GM18511 (cell line): ENCODE data around the gene ARHGDIG.

Experiments
- ATAC-seq: cut with Tn5 transposase; IDR thresholded peaks from one replicate; pipeline ENCODE4 v1.9.1; 2021; ENCODE audit warnings: mild to moderate bottlenecking, moderate library complexity; ENCODE audit not compliant: unreplicated experiment

Gene ARHGDIG

DNA sequence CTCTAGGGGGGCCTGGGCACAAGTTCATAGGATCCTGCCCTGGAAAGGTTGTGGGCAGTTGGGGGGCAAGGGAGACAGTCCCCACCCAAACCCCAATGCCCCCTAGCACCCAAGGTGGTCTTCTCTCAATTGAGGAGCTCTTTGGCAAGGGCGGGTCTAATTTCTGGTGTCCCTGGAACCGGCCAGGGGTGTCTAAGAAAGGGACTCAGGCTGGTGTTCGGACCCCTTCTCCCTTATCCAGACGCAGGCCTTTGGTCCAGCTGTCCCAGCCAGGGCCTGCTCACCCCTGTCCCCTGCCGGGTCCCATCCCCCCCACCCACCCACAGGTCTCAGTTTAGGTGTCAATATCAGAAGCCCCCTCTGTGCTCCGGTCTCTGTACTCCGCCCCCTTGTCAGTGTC, 860 bp upstream of the ARHGDIG start:
- no peak for ATAC-seq

DNA sequence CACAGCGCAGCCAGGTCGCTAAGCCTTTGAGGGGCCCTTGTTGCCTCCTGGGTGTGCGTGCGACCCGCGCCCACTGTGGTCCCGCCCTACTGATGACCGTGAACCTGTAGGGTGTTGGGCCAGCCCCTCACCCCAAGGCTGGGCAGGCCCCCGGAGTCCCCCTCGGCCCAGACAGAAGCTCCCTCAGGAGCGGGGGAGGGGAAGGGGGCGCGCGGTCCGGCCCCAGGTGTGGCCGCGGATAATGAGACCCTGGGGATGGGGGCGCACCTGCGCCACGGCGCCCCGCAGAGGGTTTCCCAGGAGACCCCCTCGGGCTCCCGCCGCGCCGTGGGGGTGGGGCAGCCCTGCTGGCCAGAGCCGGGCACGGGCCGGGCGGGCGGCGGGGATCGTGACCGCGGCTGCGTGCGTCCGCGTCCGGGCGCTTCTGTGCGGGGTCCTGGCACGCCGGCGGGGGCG, 358 bp upstream of the ARHGDIG start:
- ATAC-seq = no peak

DNA sequence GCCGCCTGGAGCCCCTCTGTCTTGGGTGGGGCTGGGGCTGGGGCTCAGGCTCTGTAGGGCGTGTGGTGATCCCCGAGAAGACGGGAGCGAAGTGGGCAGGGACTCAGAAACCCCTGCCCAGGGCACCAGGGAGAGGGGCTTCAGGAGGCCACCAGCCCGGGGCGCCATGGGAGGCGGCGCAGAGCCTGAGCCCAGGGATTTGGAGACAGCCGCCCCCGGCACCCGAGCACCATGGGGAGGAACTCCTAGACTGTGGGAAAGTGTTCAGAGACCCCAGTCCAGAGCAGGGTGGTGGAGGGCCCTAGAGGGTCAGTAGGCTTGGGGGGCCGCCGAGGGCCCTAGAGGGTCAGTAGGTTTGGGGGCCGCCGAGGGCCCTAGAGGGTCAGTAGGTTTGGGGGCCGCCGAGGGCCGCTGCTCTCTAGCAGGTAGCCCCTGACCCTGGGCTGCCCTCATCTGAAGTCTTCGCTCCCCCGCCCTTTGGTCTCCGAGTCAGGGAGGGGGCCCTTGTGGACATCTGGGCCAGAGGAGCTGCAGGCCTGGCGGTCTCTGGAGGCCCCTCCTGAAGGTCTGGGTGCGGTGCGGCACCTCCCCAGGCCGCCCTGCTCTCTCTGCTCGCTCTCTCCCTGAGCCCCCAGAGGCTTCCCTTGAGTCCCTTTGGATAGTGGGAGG, 734 bp downstream of the ARHGDIG start:
- no peak for ATAC-seq

DNA sequence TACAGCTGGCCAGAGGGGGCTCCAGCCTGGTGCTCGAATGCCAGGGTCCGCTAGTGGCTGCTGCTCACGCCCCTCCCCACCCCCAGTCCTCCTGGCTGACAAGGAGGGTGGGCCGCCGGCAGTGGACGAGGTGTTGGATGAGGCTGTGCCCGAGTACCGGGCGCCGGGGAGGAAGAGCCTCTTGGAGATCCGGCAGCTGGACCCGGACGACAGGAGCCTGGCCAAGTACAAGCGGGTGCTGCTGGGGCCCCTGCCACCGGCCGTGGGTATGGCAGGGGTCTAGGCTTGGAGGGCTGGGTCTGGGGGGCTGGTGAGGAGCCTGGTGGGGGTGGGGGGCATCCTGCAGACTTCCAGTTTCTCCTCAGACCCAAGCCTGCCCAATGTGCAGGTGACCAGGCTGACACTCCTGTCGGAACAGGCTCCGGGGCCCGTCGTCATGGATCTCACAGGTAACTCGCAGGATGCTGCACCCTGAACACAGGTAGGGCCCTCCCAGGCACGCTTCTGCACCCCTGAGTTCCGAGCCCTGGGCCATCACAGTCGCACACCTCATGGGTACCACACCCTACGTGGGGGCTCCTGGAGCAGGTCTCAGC, 1.4 kb downstream of the ARHGDIG start:
- no peak for ATAC-seq

DNA sequence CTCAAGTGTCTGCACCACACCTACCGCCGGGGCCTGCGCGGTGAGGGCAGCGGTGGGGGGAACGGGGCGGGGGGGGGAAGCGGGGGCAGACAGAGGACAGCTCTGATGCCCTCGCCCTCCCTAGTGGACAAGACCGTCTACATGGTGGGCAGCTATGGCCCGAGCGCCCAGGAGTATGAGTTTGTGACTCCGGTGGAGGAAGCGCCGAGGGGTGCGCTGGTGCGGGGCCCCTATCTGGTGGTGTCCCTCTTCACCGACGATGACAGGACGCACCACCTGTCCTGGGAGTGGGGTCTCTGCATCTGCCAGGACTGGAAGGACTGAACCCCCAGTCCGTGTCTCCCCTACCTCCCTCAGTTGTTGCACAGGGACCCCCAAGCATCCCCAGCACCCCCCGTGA, 2.1 kb downstream of the ARHGDIG start:
- ATAC-seq = no peak

DNA sequence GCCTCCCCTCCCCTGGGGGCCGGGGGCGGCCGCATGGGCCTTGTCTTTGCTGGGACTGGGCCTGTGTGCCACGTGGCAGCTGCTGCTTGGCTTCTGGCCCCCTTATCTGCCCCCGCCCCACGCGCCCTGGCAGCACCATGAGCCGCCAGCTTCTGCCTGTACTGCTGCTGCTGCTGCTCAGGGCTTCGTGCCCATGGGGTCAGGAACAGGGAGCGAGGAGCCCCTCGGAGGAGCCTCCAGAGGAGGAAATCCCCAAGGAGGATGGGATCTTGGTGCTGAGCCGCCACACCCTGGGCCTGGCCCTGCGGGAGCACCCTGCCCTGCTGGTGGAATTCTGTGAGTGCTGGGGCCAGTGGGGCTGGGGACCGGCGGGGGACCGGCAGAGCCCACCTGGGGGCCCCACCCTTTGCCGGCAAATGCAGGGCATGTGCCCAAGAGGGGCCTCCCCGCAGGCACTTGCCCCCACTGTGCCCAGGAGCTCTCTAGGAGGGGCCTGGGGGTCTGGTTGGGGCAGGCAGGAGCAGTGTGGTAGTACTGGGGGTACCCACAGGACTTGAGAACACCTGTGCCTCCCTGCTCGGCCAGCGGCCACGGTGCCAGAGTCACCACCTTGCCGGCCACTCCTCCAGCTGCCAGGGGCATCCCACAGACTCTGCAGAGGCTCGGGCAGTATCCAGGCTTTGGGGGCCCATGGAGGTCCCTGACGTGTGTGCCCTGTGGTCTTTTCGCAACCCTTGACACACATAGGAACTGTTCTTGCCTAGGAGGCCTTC, 2.8 kb downstream of the ARHGDIG start, which contains the start of gene PDIA2:
PDIA2 (plus strand) TSS at position 132 of the 773 bp plus-strand sequence; CDS start at position 138, 6 bp downstream.
- no peak for ATAC-seq

DNA sequence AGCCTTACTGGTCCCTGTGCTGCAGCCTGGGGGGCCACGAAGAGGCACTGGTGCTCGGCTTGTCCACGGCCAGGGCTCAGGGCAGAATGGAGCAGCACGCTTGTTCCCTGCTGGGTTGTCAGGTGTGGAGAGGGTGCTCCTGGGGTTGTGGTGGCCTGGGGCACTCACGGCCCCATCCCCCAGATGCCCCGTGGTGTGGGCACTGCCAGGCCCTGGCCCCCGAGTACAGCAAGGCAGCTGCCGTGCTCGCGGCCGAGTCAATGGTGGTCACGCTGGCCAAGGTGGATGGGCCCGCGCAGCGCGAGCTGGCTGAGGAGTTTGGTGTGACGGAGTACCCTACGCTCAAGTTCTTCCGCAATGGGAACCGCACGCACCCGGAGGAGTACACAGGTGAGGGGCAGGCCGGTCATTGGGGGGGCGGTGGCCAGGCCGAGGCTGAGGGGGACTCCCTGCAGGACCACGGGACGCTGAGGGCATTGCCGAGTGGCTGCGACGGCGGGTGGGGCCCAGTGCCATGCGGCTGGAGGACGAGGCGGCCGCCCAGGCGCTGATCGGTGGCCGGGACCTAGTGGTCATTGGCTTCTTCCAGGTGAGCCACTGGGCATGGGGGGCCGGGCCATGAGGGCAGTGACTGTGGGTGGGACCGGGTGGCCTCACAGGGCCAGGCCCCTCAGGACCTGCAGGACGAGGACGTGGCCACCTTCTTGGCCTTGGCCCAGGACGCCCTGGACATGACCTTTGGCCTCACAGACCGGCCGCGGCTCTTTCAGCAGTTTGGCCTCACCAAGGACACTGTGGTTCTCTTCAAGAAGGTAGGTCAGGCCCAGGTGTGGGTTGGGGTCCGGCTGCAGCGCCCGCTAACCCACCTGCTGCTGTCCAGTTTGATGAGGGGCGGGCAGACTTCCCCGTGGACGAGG, 4.1 kb downstream of the ARHGDIG start:
- no peak for ATAC-seq

DNA sequence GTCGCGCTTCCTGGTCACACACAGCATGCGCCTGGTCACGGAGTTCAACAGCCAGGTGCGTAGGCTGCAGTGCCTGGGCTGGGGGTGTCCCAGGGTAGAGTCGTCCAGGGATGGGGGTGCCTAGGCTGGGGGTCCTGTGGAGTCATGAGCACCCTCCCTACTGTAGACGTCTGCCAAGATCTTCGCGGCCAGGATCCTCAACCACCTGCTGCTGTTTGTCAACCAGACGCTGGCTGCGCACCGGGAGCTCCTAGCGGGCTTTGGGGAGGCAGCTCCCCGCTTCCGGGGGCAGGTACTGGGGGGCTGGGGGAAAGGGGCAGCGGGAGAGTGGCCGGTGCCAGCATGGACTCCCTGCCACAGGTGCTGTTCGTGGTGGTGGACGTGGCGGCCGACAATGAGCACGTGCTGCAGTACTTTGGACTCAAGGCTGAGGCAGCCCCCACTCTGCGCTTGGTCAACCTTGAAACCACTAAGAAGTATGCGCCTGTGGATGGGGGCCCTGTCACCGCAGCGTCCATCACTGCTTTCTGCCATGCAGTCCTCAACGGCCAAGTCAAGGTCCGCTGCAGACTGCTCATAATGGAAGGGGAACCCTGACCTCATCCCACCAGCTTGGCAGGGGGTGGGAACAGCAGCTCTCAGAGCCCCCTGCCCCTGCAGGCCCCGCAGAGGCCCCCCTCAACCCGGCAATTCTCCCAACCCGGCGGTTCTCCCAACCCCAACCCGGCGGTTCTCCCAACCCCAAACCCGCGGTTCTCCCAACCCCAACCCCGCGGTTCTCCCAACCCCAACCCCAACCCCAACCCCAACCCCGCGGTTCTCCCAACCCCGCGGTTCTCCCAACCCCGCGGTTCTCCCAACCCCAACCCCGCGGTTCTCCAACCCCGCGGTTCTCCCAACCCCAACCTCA, 5.0 kb downstream of the ARHGDIG start:
- ATAC-seq = no peak

DNA sequence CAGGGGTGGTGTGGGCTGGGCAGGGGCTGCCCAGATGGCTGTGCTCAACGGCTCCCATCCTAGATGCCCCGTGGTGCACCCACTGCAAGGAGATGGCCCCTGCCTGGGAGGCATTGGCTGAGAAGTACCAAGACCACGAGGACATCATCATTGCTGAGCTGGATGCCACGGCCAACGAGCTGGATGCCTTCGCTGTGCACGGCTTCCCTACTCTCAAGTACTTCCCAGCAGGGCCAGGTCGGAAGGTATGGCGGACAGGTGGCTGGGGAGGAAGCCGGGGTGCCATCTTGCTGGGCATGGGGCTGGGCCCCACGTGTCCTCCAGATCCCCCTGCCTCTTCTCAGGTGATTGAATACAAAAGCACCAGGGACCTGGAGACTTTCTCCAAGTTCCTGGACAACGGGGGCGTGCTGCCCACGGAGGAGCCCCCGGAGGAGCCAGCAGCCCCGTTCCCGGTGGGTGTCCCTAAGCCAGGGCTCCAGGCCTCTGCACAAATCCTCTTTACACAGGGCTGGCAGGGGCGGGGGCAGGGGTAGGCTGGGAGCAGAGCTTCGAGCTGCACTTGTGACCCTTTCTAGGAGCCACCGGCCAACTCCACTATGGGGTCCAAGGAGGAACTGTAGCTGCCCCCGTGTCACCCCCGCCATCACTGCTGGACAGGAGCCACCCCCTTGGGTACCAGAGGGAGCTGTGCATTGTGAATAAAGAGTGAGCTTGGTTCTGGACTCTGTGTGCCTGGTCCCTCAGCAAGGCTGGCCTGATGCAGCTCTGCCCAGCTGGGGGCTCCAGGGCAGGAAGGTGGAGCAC, 6.3 kb downstream of the ARHGDIG start:
- no peak for ATAC-seq

DNA sequence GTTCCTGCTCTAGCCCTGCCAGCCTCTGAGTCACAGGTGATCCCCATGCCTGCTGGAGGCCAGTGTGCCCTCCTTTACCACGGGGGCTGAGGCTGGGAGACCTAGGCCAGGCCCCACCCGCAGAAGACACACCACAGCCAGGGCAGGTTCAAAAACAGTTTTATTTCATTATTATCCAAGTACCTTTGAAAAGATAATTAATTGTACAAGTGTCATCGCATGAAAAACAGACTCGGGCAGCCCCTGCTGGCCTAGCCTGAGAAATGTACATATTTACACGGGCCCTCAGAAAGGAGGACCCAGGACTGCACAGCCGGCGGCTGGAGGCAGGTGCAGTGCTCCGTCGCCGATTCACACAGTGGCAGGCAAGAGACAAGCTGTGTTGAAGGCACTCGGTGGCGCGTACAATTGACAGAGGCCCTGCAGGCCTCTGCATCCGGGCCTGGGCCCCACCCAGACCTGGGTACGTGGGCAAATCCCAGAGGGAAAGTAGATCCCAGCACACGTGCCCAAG, 7.0 kb downstream of the ARHGDIG start:
- ATAC-seq = no peak

DNA sequence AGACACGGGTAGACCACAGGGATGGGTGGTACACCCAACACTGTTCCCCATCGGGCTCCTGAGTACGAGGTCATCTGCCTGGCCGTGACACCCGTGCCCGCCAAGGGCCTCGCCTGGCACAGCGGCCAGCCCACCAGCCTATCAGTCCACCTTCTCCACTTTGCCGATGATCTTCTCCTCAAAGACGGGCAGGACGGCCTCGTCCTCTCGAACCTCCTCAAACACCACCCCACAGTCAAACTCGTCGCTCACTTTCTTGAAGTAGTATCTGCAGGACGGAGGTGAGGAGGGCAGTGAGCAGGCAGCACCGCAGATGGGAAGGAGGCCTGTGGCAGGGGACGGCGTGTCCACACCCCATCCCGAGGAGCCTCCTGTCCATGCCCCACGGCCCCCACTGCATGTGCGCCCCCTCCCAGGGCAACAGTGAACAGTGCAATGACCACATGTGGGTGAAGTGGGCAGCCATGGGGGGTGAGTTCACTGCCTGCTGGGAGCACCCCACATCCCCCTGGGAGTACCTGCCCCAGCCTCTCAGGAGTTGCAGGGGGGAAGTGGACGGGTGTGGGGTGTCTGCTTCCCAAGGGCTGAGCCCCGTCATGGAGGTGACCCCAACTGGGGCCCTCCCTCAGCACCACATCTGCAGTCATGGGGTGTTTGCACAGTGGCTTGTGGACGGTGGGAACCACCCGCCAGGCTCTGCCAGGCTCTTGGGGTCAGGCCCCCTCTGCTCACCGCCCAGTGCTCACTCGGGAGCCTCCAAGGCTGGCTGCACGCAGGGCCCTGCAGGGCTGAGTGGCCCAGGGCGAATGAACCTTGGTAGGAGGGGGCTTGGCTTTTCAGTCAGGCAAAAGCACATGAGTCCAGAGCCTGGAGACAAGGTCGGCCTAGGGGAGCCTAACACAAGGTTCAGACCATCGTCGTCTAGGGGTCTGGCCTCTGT, 7.9 kb downstream of the ARHGDIG start:
- no peak for ATAC-seq

DNA sequence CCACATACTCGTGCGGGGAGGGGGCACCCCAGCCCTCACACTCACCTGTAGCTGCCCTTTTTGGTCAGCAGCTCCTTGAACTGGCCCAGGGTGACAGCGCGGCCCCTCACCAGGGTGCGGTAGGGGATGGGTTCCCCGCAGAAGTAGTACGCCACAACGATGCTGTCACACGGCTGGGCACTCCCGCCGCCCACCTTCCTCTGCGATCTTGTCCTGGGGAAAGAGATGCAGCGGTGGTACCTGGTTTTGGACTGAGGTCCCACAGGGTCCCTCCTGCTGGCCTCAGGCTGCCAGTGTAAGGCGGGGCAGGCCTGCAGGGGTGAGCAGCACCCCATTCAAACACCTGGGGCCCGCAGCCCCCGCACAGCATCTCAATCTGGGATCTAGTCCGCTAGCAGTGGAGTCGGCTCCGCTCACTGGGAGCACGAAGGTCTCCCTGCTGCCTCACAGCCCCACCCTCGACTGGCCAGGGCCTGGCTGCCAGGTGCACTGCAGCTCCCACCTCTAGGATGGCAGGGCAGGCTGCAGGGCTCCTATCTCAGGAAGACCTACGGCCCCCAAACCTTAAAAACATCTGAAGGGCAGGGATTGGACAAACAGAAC, 9.1 kb downstream of the ARHGDIG start:
- no peak for ATAC-seq

DNA sequence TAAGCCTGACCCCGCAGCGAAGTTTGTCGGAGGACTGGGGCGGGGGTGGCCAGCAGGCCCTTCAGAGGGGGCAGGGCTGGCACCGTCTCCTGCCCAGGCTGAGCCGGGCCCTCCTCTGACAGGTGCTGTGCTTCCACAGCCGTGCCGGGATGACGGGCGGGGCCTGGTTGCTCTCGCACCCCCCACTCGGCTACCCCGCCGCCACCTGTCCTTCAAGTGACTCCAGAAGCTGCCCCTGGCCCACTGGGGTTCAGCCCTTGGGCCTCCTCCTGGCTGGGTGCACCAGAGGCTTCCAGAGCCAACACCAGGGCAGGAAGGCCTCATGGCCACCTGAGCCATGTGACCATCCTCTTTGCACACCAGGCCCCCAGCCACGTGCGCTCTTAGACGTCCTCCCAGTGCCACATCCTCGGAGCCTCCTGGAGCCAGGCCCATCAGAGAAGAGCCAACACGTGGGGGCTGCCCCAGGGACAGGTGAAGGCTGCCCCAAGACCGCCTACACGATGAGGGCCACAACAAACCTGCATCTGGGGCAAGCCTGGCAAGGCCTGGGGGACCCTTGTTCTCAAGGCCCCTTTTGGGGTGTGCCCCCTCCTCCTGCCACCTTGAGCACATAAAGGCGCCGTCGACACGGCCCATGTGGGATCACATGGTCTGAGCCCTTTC, 9.8 kb downstream of the ARHGDIG start:
- ATAC-seq = no peak

DNA sequence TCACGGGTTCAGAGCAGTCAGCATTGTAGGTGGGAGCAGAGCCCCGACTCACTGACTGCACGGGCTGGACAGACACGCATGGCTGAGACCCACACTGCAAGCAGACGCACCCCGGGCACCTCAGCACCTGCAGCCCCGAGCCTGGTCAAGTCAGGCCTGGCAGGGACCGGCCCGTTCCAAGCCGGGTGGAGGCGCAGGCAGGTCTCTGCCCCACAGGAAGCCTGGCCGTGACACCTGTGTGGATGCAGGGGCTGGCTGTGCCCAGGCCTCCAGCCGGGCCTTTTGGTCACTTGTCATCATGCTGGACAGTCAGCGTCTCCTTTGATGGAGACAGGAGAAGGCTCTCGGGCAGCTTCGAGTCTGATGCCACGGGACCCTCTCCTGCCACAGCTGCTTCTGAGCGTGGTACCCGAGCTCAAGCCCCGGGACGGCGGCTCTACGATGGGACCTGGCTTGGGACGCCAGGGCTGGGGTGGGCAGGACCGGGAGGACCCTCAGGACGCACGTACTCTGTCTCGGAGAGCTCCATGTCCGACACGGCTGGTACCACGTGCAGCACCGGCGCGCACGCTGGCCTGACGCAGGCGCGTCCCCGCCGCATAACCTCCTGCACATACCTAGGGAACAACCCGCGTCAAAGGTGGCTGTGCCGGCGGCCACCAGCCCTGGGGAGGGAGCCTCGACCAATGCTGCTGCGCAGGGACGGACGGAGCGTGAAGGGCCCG, 10.5 kb downstream of the ARHGDIG start:
- no peak for ATAC-seq

DNA sequence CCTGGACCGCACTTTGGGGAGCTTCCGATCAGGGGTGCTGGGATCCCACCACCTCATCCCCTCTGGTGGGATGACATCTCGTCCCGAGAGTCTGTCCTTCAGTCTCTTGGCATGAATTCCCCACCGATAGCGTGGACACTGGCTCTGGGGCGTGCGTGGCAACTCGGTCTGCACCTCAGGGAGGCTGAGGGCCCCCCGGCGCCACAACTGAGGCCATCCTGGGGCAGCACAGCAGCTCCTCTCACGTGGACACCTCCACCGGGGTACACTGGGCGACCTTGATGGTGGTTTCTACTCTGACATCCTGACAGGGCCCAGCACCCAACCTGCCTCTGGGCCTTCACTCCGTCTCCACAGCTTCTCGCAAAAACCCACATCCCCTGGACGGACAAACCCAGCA, 11.1 kb downstream of the ARHGDIG start:
- ATAC-seq = no peak
